HCT116 (cell line): ENCODE measurements around the gene FANCM. TPM values are rescaled to one million over a fixed set of nuclear protein-coding genes. Genes with fewer than 3 reads are reported as not detected.

Experiments used
- ATAC-seq: fragments of 200-7000 bp; cut with Tn5 transposase; 2 replicates; pipeline ENCODE4 v1.9.1; 2020; ENCODE audit warnings: mild to moderate bottlenecking, moderate library complexity
- BruUV-seq: library from RNA; stranded (reverse); fragments of 400-500 nt; replicated peaks from 2 replicates; lab custom pipeline; 2021; lab: Mats Ljungman, UMichigan
- CTCF ChIA-PET: fragments of 300-600 bp; sonication (Branson Sonifier 250); formaldehyde crosslinking; loops from one replicate; lab custom pipeline; 2021; ENCODE audit warnings: antibody characterized with exemption; lab: Charles Lee
- POLR2A ChIA-PET: fragments of 300-600, 350-600 bp; sonication (Branson Sonifier 250); formaldehyde crosslinking; loops from one replicate; lab custom pipeline; 2021; ENCODE audit warnings: antibody characterized with exemption; lab: Charles Lee
- RAD21 ChIA-PET, 2 experiments: fragments of 300-600 bp; sonication (Branson Sonifier 250); formaldehyde crosslinking; loops; one replicate each; lab custom pipeline; 2023; ENCODE audit warnings: low total read pairs in 2 of 2; ENCODE audit not compliant: uncharacterized antibody in 2 of 2, unreplicated experiment in 2 of 2, low non-redundant PET in 1 of 2; lab: Charles Lee
- DNase-seq: peaks from one replicate; pipeline ENCODE4 v3.0.0-alpha.2; 2010; ENCODE audit warnings: low read depth, low spot score
- H2AFZ ChIP-seq: fragments of 200-600 bp; shearing (Covaris generic), sonication (generic); 2 replicates; pipeline ENCODE4 v1.6.1; 2017; ENCODE audit warnings: low read depth, mixed run types, mixed read lengths, antibody characterized with exemption, low read length; ENCODE audit not compliant: poor library complexity, severe bottlenecking
- H3K27ac ChIP-seq: 2 replicates; pipeline ENCODE4 v1.5.1; 2012; ENCODE audit warnings: low read depth, low read length
- H3K27me3 ChIP-seq: fragments of 200-600 bp; sonication (generic); 2 replicates; pipeline ENCODE4 v1.6.1; 2016; ENCODE audit warnings: mixed run types, low read length, mixed read lengths; ENCODE audit not compliant: insufficient read depth
- H3K36me3 ChIP-seq, 2 experiments: fragments of 200-500 bp in 1 of 2; fragments of 200-600 bp in 1 of 2; sonication (Bioruptor generic) in 1 of 2; sonication (generic) in 1 of 2; 2 replicates each; pipeline versions ENCODE4 v1.5.1 to v1.6.1; 2014 to 2016; ENCODE audit warnings: low read length in 2 of 2, inconsistent platforms in 1 of 2, mixed read lengths in 1 of 2, mixed run types in 1 of 2; ENCODE audit not compliant: insufficient read depth in 2 of 2, control insufficient read depth in 1 of 2
- H3K4me1 ChIP-seq, 2 experiments: fragments of 200-600 bp in 1 of 2; sonication (generic) in 1 of 2; 2 replicates each; pipeline versions ENCODE4 v1.5.1 to v1.6.1; 2012 to 2017; ENCODE audit warnings: low read length in 2 of 2, inconsistent platforms in 1 of 2, mild to moderate bottlenecking in 1 of 2, mixed read lengths in 1 of 2, mixed run types in 1 of 2, moderate library complexity in 1 of 2; ENCODE audit not compliant: insufficient read depth in 2 of 2, control insufficient read depth in 1 of 2
- H3K4me2 ChIP-seq: fragments of 200-600 bp; sonication (generic); 2 replicates; pipeline ENCODE4 v1.6.1; 2017; ENCODE audit warnings: mixed run types, low read length, mixed read lengths
- H3K4me3 ChIP-seq, 2 experiments: fragments of 200-600 bp in 1 of 2; sonication (generic) in 1 of 2; replicated peaks in 1 of 2; 2 replicates each; pipeline ENCODE4 v1.5.1; 2011 to 2016; ENCODE audit warnings: low read length in 2 of 2, control low read depth in 1 of 2, low read depth in 1 of 2, mild to moderate bottlenecking in 1 of 2, mixed read lengths in 1 of 2, mixed run types in 1 of 2
- H3K79me2 ChIP-seq: fragments of 200-600 bp; sonication (generic); 2 replicates; pipeline ENCODE4 v1.6.1; 2017; ENCODE audit warnings: mild to moderate bottlenecking, mixed run types, low read length, moderate library complexity, mixed read lengths; ENCODE audit not compliant: insufficient read depth
- H3K9ac ChIP-seq: fragments of 200-600 bp; sonication (generic); 2 replicates; pipeline ENCODE4 v1.6.1; 2016; ENCODE audit warnings: low read length, mixed read lengths
- H3K9me2 ChIP-seq: fragments of 200-600 bp; sonication (generic), shearing (Covaris generic); 2 replicates; pipeline ENCODE4 v1.6.1; 2017; ENCODE audit warnings: mixed run types, mild to moderate bottlenecking, moderate library complexity; ENCODE audit not compliant: insufficient read depth
- H3K9me3 ChIP-seq, 2 experiments: fragments of 200-500 bp in 1 of 2; fragments of 200-600 bp in 1 of 2; sonication (Bioruptor generic) in 1 of 2; sonication (generic) in 1 of 2; 2 replicates each; pipeline ENCODE4 v1.6.1; 2014 to 2017; ENCODE audit warnings: low read length in 2 of 2, mixed read lengths in 2 of 2, inconsistent platforms in 1 of 2, low read depth in 1 of 2, mild to moderate bottlenecking in 1 of 2, mixed run types in 1 of 2, moderate library complexity in 1 of 2; ENCODE audit not compliant: control insufficient read depth in 1 of 2, insufficient read depth in 1 of 2
- H4K20me1 ChIP-seq: fragments of 200-600 bp; sonication (generic), shearing (Covaris generic); 2 replicates; pipeline ENCODE4 v1.6.1; 2017; ENCODE audit warnings: mixed run types, mild to moderate bottlenecking, moderate library complexity; ENCODE audit not compliant: insufficient read depth
- ATF3 ChIP-seq: IDR thresholded peaks from 2 replicates; pipeline ENCODE4 v1.6.1; 2012
- CBX3 ChIP-seq: IDR thresholded peaks from 2 replicates; pipeline ENCODE4 v1.6.1; 2012; ENCODE audit warnings: low read depth
- EGR1 ChIP-seq: IDR thresholded peaks from 2 replicates; pipeline ENCODE4 v1.6.1; 2012; ENCODE audit warnings: low read depth
- ELF1 ChIP-seq: IDR thresholded peaks from 2 replicates; pipeline ENCODE4 v1.6.1; 2012; ENCODE audit warnings: low read depth, borderline replicate concordance
- EZH2 ChIP-seq: fragments of 200-600 bp; sonication (generic); IDR thresholded peaks from 2 replicates; pipeline ENCODE4 v1.6.1; 2017; ENCODE audit warnings: antibody characterized with exemption, mixed run types
- EZH2phosphoT487 ChIP-seq: fragments of 200-600 bp; IDR thresholded peaks from 2 replicates; pipeline ENCODE4 v1.6.1; 2018; ENCODE audit warnings: antibody characterized with exemption, borderline replicate concordance
- FOSL1 ChIP-seq: IDR thresholded peaks from 2 replicates; pipeline ENCODE4 v1.6.1; 2012; ENCODE audit warnings: low read depth
- POLR2A ChIP-seq: IDR thresholded peaks from 2 replicates; pipeline ENCODE4 v1.7.0; 2011; ENCODE audit warnings: borderline replicate concordance; ENCODE audit not compliant: insufficient read depth, insufficient read length; ENCODE audit errors: extremely low read depth
- POLR2AphosphoS5 ChIP-seq: IDR thresholded peaks from 2 replicates; pipeline ENCODE4 v1.6.1; 2011; ENCODE audit warnings: mild to moderate bottlenecking, low read depth, low read length, moderate library complexity
- RAD21 ChIP-seq: IDR thresholded peaks from 2 replicates; pipeline ENCODE4 v1.6.1; 2012; ENCODE audit warnings: low read depth, mild to moderate bottlenecking
- SIN3A ChIP-seq: IDR thresholded peaks from 2 replicates; pipeline ENCODE4 v1.6.1; 2012; ENCODE audit warnings: low read depth
- SP1 ChIP-seq: IDR thresholded peaks from 2 replicates; pipeline ENCODE4 v1.6.1; 2012; ENCODE audit warnings: low read depth
- TCF7L2 ChIP-seq: IDR thresholded peaks from 2 replicates; pipeline ENCODE4 v1.7.0; 2011; ENCODE audit warnings: borderline replicate concordance, inconsistent platforms; ENCODE audit not compliant: insufficient read depth, insufficient read length; ENCODE audit errors: extremely low read depth
- ZBTB33 ChIP-seq: IDR thresholded peaks from 2 replicates; pipeline ENCODE4 v1.6.1; 2011; ENCODE audit warnings: mild to moderate bottlenecking, low read length, moderate library complexity; ENCODE audit not compliant: insufficient replicate concordance; ENCODE audit errors: extremely low read depth
- ZFX ChIP-seq: fragments of 450-650 bp; IDR thresholded peaks from 2 replicates; pipeline ENCODE4 v1.6.1; 2017
- ZNF274 ChIP-seq: fragments of 200-500 bp; sonication (Bioruptor generic); IDR thresholded peaks from 2 replicates; pipeline ENCODE4 v1.6.1; 2014; ENCODE audit warnings: mild to moderate bottlenecking, low read depth, low read length, inconsistent platforms
- intact Hi-C: fragments of 100-400 bp; cut with micrococcal nuclease; formaldehyde crosslinking; loops from 2 replicates; pipeline ENCODE4 v1.10.0; 2022
- total RNA-seq: library from RNA; stranded (reverse); gene quantifications from one replicate; pipeline ENCODE4 v1.2.1, GENCODE V29; 2021; ENCODE audit not compliant: unreplicated experiment
- TF ChIP-seq, protein P1 (sequence below): IDR thresholded peaks from 2 replicates; pipeline ENCODE4 v1.6.1; 2012

The FANCM gene
- total RNA-seq, 1 experiment from 2014 or later: 10.9 TPM

DNA sequence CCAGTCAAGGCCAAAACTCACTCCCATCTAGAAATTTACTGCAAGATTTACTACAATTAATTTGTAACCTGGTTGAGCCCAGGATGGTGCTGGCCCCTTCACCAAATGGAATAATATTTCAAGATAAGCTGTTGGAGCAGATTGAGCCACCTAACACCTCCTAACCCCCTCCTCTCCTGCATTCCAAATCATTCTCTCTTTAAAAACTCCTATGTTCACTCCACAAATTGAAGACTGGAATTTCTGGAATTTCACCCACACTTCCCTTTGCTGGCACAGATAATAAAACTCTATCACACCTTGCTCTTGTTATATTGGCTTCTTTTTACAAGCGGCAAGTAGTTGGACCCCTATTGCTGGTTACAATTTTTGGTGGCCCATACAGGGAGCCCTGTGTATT lies 75.6 kb downstream of the FANCM start:
- no peak for TF ChIP-seq ZNF274
- no peak for TF ChIP-seq TCF7L2
- no peak for TF ChIP-seq ZFX
- no peak for TF ChIP-seq ATF3
- no peak for TF ChIP-seq EZH2
- no peak for TF ChIP-seq RAD21
- Histone ChIP-seq H4K20me1 (no peaks in the 10 kb centered on the region), H3K9me2 (no peaks in the 10 kb centered on the region), H2AFZ (no peak overlapping the region), H3K79me2 (no peaks in the 10 kb centered on the region), H3K4me2 (no peak overlapping the region), H3K4me3 (no peak overlapping the region), H3K9ac (no peak overlapping the region), H3K27me3 (no peaks in the 10 kb centered on the region), H3K36me3 (peaks cover 21 to 36% of the 10 kb centered on the region in 2 experiments; a peak in 3 of 4 replicates), H3K9me3 (no peaks in the 10 kb centered on the region), H3K27ac (no peak overlapping the region), H3K4me1 (no peaks in the 10 kb centered on the region)
- ATAC-seq (no peak), DNase-seq (no peak)
- intact Hi-C loops: no loop called here
- CTCF ChIA-PET: no interaction called here
- RAD21 ChIA-PET: no interaction called here
- no TSS peak for BruUV-seq
- POLR2A ChIA-PET: no interaction called here

DNA sequence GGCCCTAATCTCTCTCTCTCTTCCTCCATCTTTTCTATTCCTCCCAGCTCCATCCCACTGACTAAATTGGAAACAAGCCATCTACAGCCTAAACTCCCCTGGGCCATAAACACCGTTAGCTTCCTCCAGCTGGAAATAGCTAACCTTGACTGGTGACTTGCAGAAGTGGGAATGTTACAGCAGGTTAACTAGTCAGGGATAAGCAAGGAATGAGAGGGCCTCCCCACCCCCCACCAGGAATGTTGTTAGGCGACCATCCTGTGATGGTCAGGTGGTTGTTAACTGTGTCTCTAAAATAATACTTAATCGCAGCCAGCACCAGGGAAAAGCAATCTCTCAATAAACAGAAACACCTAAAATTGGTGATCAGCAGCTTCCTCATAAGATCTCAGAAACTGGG lies 76.5 kb downstream of the FANCM start:
- Histone ChIP-seq H3K36me3 (peaks cover 19 to 35% of the 10 kb centered on the region in 2 experiments; a peak in 3 of 4 replicates), H3K4me1 (no peaks in the 10 kb centered on the region), H3K4me3 (no peak overlapping the region), H4K20me1 (no peaks in the 10 kb centered on the region), H2AFZ (no peak overlapping the region), H3K27me3 (no peaks in the 10 kb centered on the region), H3K79me2 (no peaks in the 10 kb centered on the region), H3K9ac (no peak overlapping the region), H3K9me3 (no peaks in the 10 kb centered on the region), H3K4me2 (no peak overlapping the region), H3K27ac (no peak overlapping the region), H3K9me2 (no peaks in the 10 kb centered on the region)
- intact Hi-C loops: no loop called here
- BruUV-seq: no TSS peak
- CTCF ChIA-PET: no interaction called here
- TF ChIP-seq SP1 (no peak), SIN3A (no peak), EZH2 (no peak), ELF1 (no peak), TCF7L2 (no peak), ZBTB33 (no peak), ZFX (no peak), FOSL1 (no peak), CBX3 (no peak), EZH2phosphoT487 (no peak), ZNF274 (no peak), POLR2AphosphoS5 (no peak), POLR2A (no peak), EGR1 (no peak)
- TF ChIP-seq, protein P1, sequence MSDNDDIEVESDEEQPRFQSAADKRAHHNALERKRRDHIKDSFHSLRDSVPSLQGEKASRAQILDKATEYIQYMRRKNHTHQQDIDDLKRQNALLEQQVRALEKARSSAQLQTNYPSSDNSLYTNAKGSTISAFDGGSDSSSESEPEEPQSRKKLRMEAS: no peak
- ATAC-seq: no peak
- RAD21 ChIA-PET: no interaction called here
- POLR2A ChIA-PET: no interaction called here
- no peak for DNase-seq
